Progenitor cell of endocrine pancreas (in vitro differentiated cells): ENCODE results near the gene GALR3. TPM values are rescaled to one million over a fixed set of nuclear protein-coding genes. Genes with fewer than 3 reads are reported as not detected.

Experiments
- DNase-seq: peaks from one replicate; pipeline ENCODE4 v3.0.0; 2021; ENCODE audit warnings: low spot score; ENCODE audit not compliant: unreplicated experiment
- H3K27ac Mint-ChIP-seq: 2 replicates; pipeline ENCODE4 v1.8.0; 2021; ENCODE audit warnings: mild to moderate bottlenecking, moderate library complexity, mixed read lengths
- H3K27me3 Mint-ChIP-seq: 2 replicates; pipeline ENCODE4 v1.8.0; 2021; ENCODE audit warnings: mixed read lengths
- H3K36me3 Mint-ChIP-seq: 2 replicates; pipeline ENCODE4 v1.8.0; 2022; ENCODE audit warnings: mixed read lengths; ENCODE audit not compliant: insufficient read depth
- H3K4me1 Mint-ChIP-seq: 2 replicates; pipeline ENCODE4 v1.8.0; 2021; ENCODE audit warnings: low read depth, mixed read lengths
- H3K4me3 Mint-ChIP-seq: 2 replicates; pipeline ENCODE4 v1.8.0; 2021; ENCODE audit warnings: low read depth, mild to moderate bottlenecking, moderate library complexity, mixed read lengths
- H3K9me3 Mint-ChIP-seq: 2 replicates; pipeline ENCODE4 v1.8.0; 2021; ENCODE audit warnings: low read depth, mixed read lengths
- CTCF ChIP-seq: fragments of 200-600 bp; sonication (generic); IDR thresholded peaks from one replicate; pipeline ENCODE4 v1.5.0; 2021; ENCODE audit warnings: antibody characterized with exemption, mild to moderate bottlenecking; ENCODE audit not compliant: unreplicated experiment
- total RNA-seq: library from RNA; stranded (reverse); gene quantifications from 2 replicates; pipeline ENCODE4 v1.2.1, GENCODE V29; 2021

Gene GALR3
- total RNA-seq, 1 donor from 2014 or later, result 0.41 TPM

DNA sequence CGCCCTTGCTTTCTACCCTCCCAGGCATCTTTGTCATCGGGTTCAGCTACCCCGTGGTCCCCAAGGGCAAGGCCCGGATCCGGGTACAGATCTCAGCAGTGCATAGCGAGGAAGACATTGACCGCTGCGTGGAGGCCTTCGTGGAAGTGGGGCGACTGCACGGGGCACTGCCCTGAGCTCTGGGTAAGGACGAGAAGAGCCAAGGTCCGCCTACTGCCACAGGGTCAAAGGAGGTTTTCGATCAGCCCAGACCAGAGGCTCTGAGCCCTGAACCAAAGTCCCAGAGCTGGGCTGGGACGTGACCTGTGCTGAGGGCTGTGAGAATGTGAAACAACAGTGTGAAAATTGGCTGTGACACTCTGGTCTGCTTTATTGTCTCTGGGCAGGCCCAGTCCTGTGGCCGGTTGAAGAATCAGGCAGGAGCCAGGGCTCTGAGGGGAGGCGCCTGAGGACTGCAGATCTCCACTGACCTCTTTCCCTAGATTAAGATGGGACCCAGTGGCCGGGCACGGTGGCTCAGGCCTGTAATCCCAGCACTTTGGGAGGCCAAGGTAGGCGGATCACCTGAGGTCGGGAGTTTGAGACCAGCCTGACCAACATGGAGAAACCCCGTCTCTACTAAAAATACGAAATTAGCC is 6.5 kb upstream of the GALR3 start:
- TF ChIP-seq CTCF, result no peak
- Mint-ChIP-seq H3K4me3 (no peak overlapping the region), H3K27me3 (peaks cover 22% of the 10 kb centered on the region), H3K9me3 (no peaks in the 10 kb centered on the region), H3K27ac (no peak overlapping the region), H3K36me3 (peaks cover 5% of the 10 kb centered on the region), H3K4me1 (peaks cover 7% of the 10 kb centered on the region)
- no peak for DNase-seq

GRCh38 chr22:37817705-37818408 is 5.3 kb upstream of the GALR3 start:
- Mint-ChIP-seq H3K9me3 (no peaks in the 10 kb centered on the region), H3K27ac (peak overlapping the region; percentile 89), H3K4me1 (peaks cover 11% of the 10 kb centered on the region), H3K4me3 (peak overlapping the region; percentile 64), H3K36me3 (peaks cover 5% of the 10 kb centered on the region), H3K27me3 (peaks cover 32% of the 10 kb centered on the region)
- DNase-seq, result peak; percentile 87
- peak; percentile 95 for TF ChIP-seq CTCF

GRCh38 chr22:37818409-37819104 is 4.6 kb upstream of the GALR3 start:
- Mint-ChIP-seq H3K9me3 (no peaks in the 10 kb centered on the region), H3K4me1 (peaks cover 11% of the 10 kb centered on the region), H3K27ac (no peak overlapping the region), H3K36me3 (peaks cover 3% of the 10 kb centered on the region), H3K4me3 (peak overlapping the region; percentile 64), H3K27me3 (peaks cover 39% of the 10 kb centered on the region)
- TF ChIP-seq CTCF, result peak; percentile 48
- DNase-seq, result peak; percentile 42

DNA sequence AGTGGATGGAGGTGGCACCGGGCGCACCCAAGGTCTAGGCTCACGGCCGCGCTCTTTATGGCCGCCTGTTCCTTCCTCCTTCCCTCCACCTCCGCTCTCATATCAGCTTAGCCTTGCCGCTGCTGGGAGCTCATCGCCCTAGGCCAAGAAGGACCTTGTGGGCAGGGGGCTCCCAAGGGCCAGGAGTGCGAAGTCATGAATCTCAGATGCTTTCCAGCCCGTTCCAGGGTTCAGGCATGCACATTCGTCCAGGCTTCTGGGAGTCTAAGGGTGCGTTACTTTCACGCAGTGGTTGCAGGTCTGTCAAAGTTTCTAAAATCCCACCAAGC is 4.1 kb upstream of the GALR3 start:
- H3K36me3 Mint-ChIP-seq, result peaks cover 3% of the 10 kb centered on the region
- H3K4me3 Mint-ChIP-seq, result peak overlapping the region; percentile 29

More for the DNA sequence above, 4.1 kb upstream of the GALR3 start:
- Mint-ChIP-seq H3K27me3 (peaks cover 40% of the 10 kb centered on the region), H3K4me1 (peaks cover 11% of the 10 kb centered on the region), H3K27ac (no peak overlapping the region), H3K9me3 (no peaks in the 10 kb centered on the region)
- TF ChIP-seq CTCF, result no peak
- no peak for DNase-seq
